Effector memory CD4-positive, alpha-beta T cell (primary cell): Measurements from ENCODE around the gene TM6SF1.

ENCODE experiments used
- DNase-seq, 3 donors: peaks; one replicate each; pipeline ENCODE4 v3.0.0-alpha.2; 2020
- H3K27ac ChIP-seq: 2 replicates; pipeline ENCODE4 v1.7.0; 2013; ENCODE audit warnings: mild to moderate bottlenecking, low read length, moderate library complexity; ENCODE audit not compliant: insufficient read depth, poor library complexity, severe bottlenecking
- H3K27me3 ChIP-seq: replicated peaks from 2 replicates; pipeline ENCODE4 v1.7.0; 2013; ENCODE audit warnings: mild to moderate bottlenecking, low read length; ENCODE audit not compliant: insufficient read depth, control insufficient read depth, poor library complexity, severe bottlenecking
- H3K36me3 ChIP-seq: 2 replicates; pipeline ENCODE4 v1.7.0; 2013; ENCODE audit warnings: mild to moderate bottlenecking, low read length, moderate library complexity; ENCODE audit not compliant: control insufficient read depth, insufficient read depth
- H3K4me1 ChIP-seq: 2 replicates; pipeline ENCODE4 v1.7.0; 2013; ENCODE audit warnings: low read length, mild to moderate bottlenecking; ENCODE audit not compliant: control insufficient read depth, insufficient read depth, poor library complexity, severe bottlenecking
- H3K4me3 ChIP-seq: 2 replicates; pipeline ENCODE4 v1.7.0; 2013; ENCODE audit warnings: low read length, low read depth, mild to moderate bottlenecking; ENCODE audit not compliant: insufficient read depth, poor library complexity, severe bottlenecking
- H3K9me3 ChIP-seq: 2 replicates; pipeline ENCODE4 v1.7.0; 2013; ENCODE audit warnings: mild to moderate bottlenecking, low read length, moderate library complexity; ENCODE audit not compliant: control insufficient read depth

The TM6SF1 gene

GRCh38 chr15:83104141-83104540 is 3.3 kb upstream of the TM6SF1 start:
- Histone ChIP-seq H3K9me3 (no peaks in the 10 kb centered on the region), H3K4me1 (peaks cover 9% of the 10 kb centered on the region), H3K36me3 (no peaks in the 10 kb centered on the region), H3K4me3 (no peak overlapping the region), H3K27me3 (peaks cover 6% of the 10 kb centered on the region), H3K27ac (no peak overlapping the region)
- DNase-seq, result no peak

- no peaks in the 10 kb centered on the region for H3K9me3 ChIP-seq
- peaks cover 9% of the 10 kb centered on the region for H3K4me1 ChIP-seq
- H3K36me3 ChIP-seq, result no peaks in the 10 kb centered on the region
- H3K4me3 ChIP-seq, result no peak overlapping the region
- DNase-seq, result no peak
- peaks cover 11% of the 10 kb centered on the region for H3K27me3 ChIP-seq
- no peak overlapping the region for H3K27ac ChIP-seq
Observed at GRCh38 chr15:83105440-83105839, 2.0 kb upstream of the TM6SF1 start.

- Histone ChIP-seq H3K27ac (no peak overlapping the region), H3K36me3 (no peaks in the 10 kb centered on the region), H3K27me3 (peaks cover 11% of the 10 kb centered on the region), H3K4me3 (peak overlapping the region; percentile 36), H3K9me3 (no peaks in the 10 kb centered on the region), H3K4me1 (peaks cover 9% of the 10 kb centered on the region)
- DNase-seq, result no peak
Observed at GRCh38 chr15:83107841-83108181, 366 bp downstream of the TM6SF1 start.

- peaks cover 11% of the 10 kb centered on the region for H3K27me3 ChIP-seq
- H3K9me3 ChIP-seq, result no peaks in the 10 kb centered on the region
- no peak overlapping the region for H3K27ac ChIP-seq
- H3K4me3 ChIP-seq, result peak overlapping the region; percentile 36
- H3K36me3 ChIP-seq, result no peaks in the 10 kb centered on the region
- DNase-seq, result no peak
- peaks cover 9% of the 10 kb centered on the region for H3K4me1 ChIP-seq
Observed at GRCh38 chr15:83108266-83109219, 1.1 kb downstream of the TM6SF1 start.

DNA sequence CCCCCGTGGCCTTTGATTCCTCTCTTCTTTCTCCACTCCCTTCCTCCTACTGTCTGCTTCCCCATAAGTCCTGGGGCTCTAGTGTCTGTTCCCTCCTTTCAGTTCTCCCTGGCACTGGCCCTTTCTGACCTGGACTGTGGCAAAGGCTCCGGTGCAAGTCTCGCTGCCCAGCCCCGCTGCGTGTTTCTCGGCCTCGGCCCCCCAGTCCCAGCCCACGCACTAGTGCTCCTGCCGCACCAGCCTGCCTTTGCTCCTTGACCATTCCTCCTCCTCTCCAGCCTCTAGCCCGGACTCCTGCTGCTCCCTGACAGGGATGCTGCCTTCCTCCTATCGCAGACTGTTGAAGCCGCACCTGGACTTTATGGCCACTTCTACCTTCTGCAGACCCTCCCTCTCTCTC is 2.1 kb downstream of the TM6SF1 start:
- Histone ChIP-seq H3K27ac (no peak overlapping the region), H3K4me3 (no peak overlapping the region), H3K27me3 (peaks cover 11% of the 10 kb centered on the region), H3K9me3 (no peaks in the 10 kb centered on the region), H3K4me1 (peaks cover 9% of the 10 kb centered on the region), H3K36me3 (no peaks in the 10 kb centered on the region)
- DNase-seq, result no peak

GRCh38 chr15:83110381-83110780 is 2.9 kb downstream of the TM6SF1 start:
- DNase-seq, result no peak
- no peaks in the 10 kb centered on the region for H3K9me3 ChIP-seq
- no peak overlapping the region for H3K27ac ChIP-seq
- no peaks in the 10 kb centered on the region for H3K36me3 ChIP-seq
- H3K27me3 ChIP-seq, result peaks cover 10% of the 10 kb centered on the region
- peaks cover 9% of the 10 kb centered on the region for H3K4me1 ChIP-seq
- H3K4me3 ChIP-seq, result no peak overlapping the region

DNA sequence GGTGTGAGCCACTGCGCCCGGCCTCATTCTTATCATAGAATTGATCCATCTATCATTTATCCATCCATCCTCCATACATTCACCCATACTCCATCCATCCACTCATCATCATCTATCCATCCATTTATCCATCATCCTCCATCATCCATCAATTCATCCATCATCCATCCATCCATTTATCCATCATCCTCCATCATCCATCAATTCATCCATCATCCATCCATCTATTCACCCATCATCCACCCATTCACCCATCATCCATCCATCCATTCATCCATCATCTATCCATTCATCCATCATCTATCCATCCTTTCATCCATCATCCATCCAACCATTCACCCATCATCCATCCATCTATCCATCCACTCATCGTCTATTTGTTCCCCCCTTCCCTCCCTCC is 3.7 kb downstream of the TM6SF1 start:
- Histone ChIP-seq H3K9me3 (no peaks in the 10 kb centered on the region), H3K27me3 (peaks cover 5% of the 10 kb centered on the region), H3K4me1 (peaks cover 9% of the 10 kb centered on the region), H3K4me3 (no peak overlapping the region), H3K27ac (no peak overlapping the region), H3K36me3 (no peaks in the 10 kb centered on the region)
- no peak for DNase-seq

- H3K9me3 ChIP-seq, result no peaks in the 10 kb centered on the region
- H3K4me1 ChIP-seq, result peaks cover 9% of the 10 kb centered on the region
- no peak overlapping the region for H3K4me3 ChIP-seq
- no peak for DNase-seq
- H3K27me3 ChIP-seq, result peaks cover 5% of the 10 kb centered on the region
- no peaks in the 10 kb centered on the region for H3K36me3 ChIP-seq
- H3K27ac ChIP-seq, result no peak overlapping the region
Observed at GRCh38 chr15:83112233-83112955, 4.9 kb downstream of the TM6SF1 start.

- Histone ChIP-seq H3K27me3 (peaks cover 5% of the 10 kb centered on the region), H3K4me3 (no peak overlapping the region), H3K36me3 (no peaks in the 10 kb centered on the region), H3K27ac (no peak overlapping the region), H3K4me1 (peaks cover 5% of the 10 kb centered on the region), H3K9me3 (no peaks in the 10 kb centered on the region)
- DNase-seq, result no peak
Observed at GRCh38 chr15:83112956-83113299, 5.5 kb downstream of the TM6SF1 start.
